Suppressor macrophage treated with lipopolysaccharide for 4 hours (primary cell): ENCODE results near the gene ADGRG4.
A peak's percentile ranks its signal among the peaks of the same experiment; 100 is the strongest.
"Not testable (repeated sequence)": the region's sequence is repeated elsewhere in the genome, so short reads cannot be mapped to it uniquely, and the experiment has no call there.

Experiments
- DNase-seq: peaks from one replicate; pipeline ENCODE4 v3.0.0-alpha.2; 2020

ADGRG4 gene

GRCh38 chrX:136300721-136301120, at the start of gene ADGRG4:
Gene ADGRG4, plus strand, starts transcription at chrX:136300963. Its CDS starts 7,815 bp downstream, at chrX:136308778.
- DNase-seq = not testable (repeated sequence)

GRCh38 chrX:136251041-136251991, 49.4 kb upstream of the ADGRG4 start, which contains the start of gene MAP7D3:
Gene MAP7D3, minus strand, starts transcription at chrX:136251400. Its CDS starts 42 bp downstream, at chrX:136251358.
- DNase-seq = peak; percentile 67

GRCh38 chrX:136255541-136255940, 45.2 kb upstream of the ADGRG4 start:
- DNase-seq = no peak

GRCh38 chrX:136256026-136256425, 44.7 kb upstream of the ADGRG4 start:
- no peak for DNase-seq

- DNase-seq = no peak
Measured at GRCh38 chrX:136258951-136259350, 41.8 kb upstream of the ADGRG4 start.

- DNase-seq = peak; percentile 12
Measured at GRCh38 chrX:136259543-136259942, 41.2 kb upstream of the ADGRG4 start.

- no peak for DNase-seq
Measured at GRCh38 chrX:136260776-136261175, 40.0 kb upstream of the ADGRG4 start.

- DNase-seq = no peak
Measured at GRCh38 chrX:136261321-136261720, 39.4 kb upstream of the ADGRG4 start.

- DNase-seq = no peak
Measured at GRCh38 chrX:136262243-136262642, 38.5 kb upstream of the ADGRG4 start.

- DNase-seq = no peak
Measured at GRCh38 chrX:136262812-136263315, 37.9 kb upstream of the ADGRG4 start.

- no peak for DNase-seq
Measured at GRCh38 chrX:136266828-136267227, 33.9 kb upstream of the ADGRG4 start.

- peak; percentile 31 for DNase-seq
Measured at GRCh38 chrX:136268051-136269048, 32.4 kb upstream of the ADGRG4 start.

GRCh38 chrX:136269921-136270320, 30.8 kb upstream of the ADGRG4 start:
- no peak for DNase-seq

- DNase-seq = peak; percentile 23
Measured at GRCh38 chrX:136271300-136271699, 29.5 kb upstream of the ADGRG4 start.

- DNase-seq = no peak
Measured at GRCh38 chrX:136272325-136272724, 28.4 kb upstream of the ADGRG4 start.

GRCh38 chrX:136273986-136274385, 26.8 kb upstream of the ADGRG4 start:
- no peak for DNase-seq

GRCh38 chrX:136275553-136275952, 25.2 kb upstream of the ADGRG4 start:
- DNase-seq = no peak

- not testable (repeated sequence) for DNase-seq
Measured at GRCh38 chrX:136286375-136286774, 14.4 kb upstream of the ADGRG4 start.

- DNase-seq = no peak
Measured at GRCh38 chrX:136291824-136292223, 8.9 kb upstream of the ADGRG4 start.

GRCh38 chrX:136292656-136293055, 8.1 kb upstream of the ADGRG4 start:
- DNase-seq = no peak

- DNase-seq = no peak
Measured at GRCh38 chrX:136295380-136295779, 5.4 kb upstream of the ADGRG4 start.

- DNase-seq = no peak
Measured at GRCh38 chrX:136303041-136303440, 2.3 kb downstream of the ADGRG4 start.

GRCh38 chrX:136304493-136304892, 3.7 kb downstream of the ADGRG4 start:
- DNase-seq = no peak
